Measurements from ENCODE around the gene NAIF1.

The NAIF1 gene

GRCh38 chr9:128099932-128100491, 32.9 kb upstream of the NAIF1 start:
- no peak for TF ChIP-seq CTCF (conservative IDR thresholded peaks at IDR 0.05; ENCODE audit: low read depth, low read length)
- H3K4me3 ChIP-seq (ENCODE audit: low read depth, low read length): peak overlapping the region; percentile 60
- peak; percentile 25 for DNase-seq (ENCODE audit: low read depth)

GRCh38 chr9:128099231-128099931, 32.3 kb upstream of the NAIF1 start:
- DNase-seq (ENCODE audit: low read depth): peak; percentile 58
- TF ChIP-seq CTCF (conservative IDR thresholded peaks at IDR 0.05; ENCODE audit: low read depth, low read length): no peak
- peak overlapping the region; percentile 60 for H3K4me3 ChIP-seq (ENCODE audit: low read depth, low read length)

- peak overlapping the region; percentile 60 for H3K4me3 ChIP-seq (ENCODE audit: low read depth, low read length)
- peak; percentile 98 for DNase-seq (ENCODE audit: low read depth)
- no peak for TF ChIP-seq CTCF (conservative IDR thresholded peaks at IDR 0.05; ENCODE audit: low read depth, low read length)
Observed at GRCh38 chr9:128098297-128099230, 31.4 kb upstream of the NAIF1 start.

GRCh38 chr9:128097543-128098296, 30.6 kb upstream of the NAIF1 start:
- no peak for DNase-seq (ENCODE audit: low read depth)
- H3K4me3 ChIP-seq (ENCODE audit: low read depth, low read length): peak overlapping the region; percentile 60
- no peak for TF ChIP-seq CTCF (conservative IDR thresholded peaks at IDR 0.05; ENCODE audit: low read depth, low read length)

- TF ChIP-seq CTCF (conservative IDR thresholded peaks at IDR 0.05; ENCODE audit: low read depth, low read length): no peak
- no peak for DNase-seq (ENCODE audit: low read depth)
- no peak overlapping the region for H3K4me3 ChIP-seq (ENCODE audit: low read depth, low read length)
Observed at GRCh38 chr9:128096616-128097536, 29.8 kb upstream of the NAIF1 start.

Data from choroid plexus epithelial cell (primary cell).